HEK293 (cell line): Measurements from ENCODE around the gene MARCHF9.

ENCODE experiments used
- GFI1B ChIP-seq: fragments of 450-650 bp; formaldehyde crosslinking; IDR thresholded peaks from 2 replicates; pipeline ENCODE4 v1.5.1; 2016; ENCODE audit warnings: missing biosample characterization, missing genetic modification characterization
- GLI2 ChIP-seq: fragments of 450-650 bp; formaldehyde crosslinking; IDR thresholded peaks from 2 replicates; pipeline ENCODE4; 2017; ENCODE audit warnings: missing biosample characterization, missing genetic modification characterization, low read depth, borderline replicate concordance
- GLIS1 ChIP-seq: fragments of 450-650 bp; formaldehyde crosslinking; IDR thresholded peaks from 2 replicates; pipeline ENCODE4 v1.5.1; 2016; ENCODE audit warnings: missing biosample characterization, missing genetic modification characterization
- HOXA7 ChIP-seq: sonication (generic); formaldehyde crosslinking; IDR thresholded peaks from 2 replicates; pipeline ENCODE4 v1.8.1; 2022; ENCODE audit warnings: missing genetic modification reagents, borderline replicate concordance
- HOXD13 ChIP-seq: sonication (generic); formaldehyde crosslinking; IDR thresholded peaks from 2 replicates; pipeline ENCODE4 v1.8.0; 2022; ENCODE audit warnings: missing genetic modification reagents, borderline replicate concordance
- OVOL3 ChIP-seq: fragments of 450-650 bp; formaldehyde crosslinking; IDR thresholded peaks from 2 replicates; pipeline ENCODE4 v1.5.1; 2016; ENCODE audit warnings: missing biosample characterization, missing genetic modification characterization
- PRDM1 ChIP-seq: fragments of 450-650 bp; formaldehyde crosslinking; IDR thresholded peaks from 2 replicates; pipeline ENCODE4; 2016; ENCODE audit warnings: missing biosample characterization, missing genetic modification characterization
- SETDB1 ChIP-seq: IDR thresholded peaks from one replicate; pipeline ENCODE4 v1.6.1; 2017; ENCODE audit warnings: mild to moderate bottlenecking, low read length, moderate library complexity, mixed read lengths; ENCODE audit not compliant: insufficient read length
- SP7 ChIP-seq: fragments of 450-650 bp; formaldehyde crosslinking; IDR thresholded peaks from 2 replicates; pipeline ENCODE4 v1.5.1; 2016; ENCODE audit warnings: missing biosample characterization, missing genetic modification characterization
- WT1 ChIP-seq: fragments of 450-650 bp; formaldehyde crosslinking; IDR thresholded peaks from 2 replicates; pipeline ENCODE4 v1.5.1; 2016; ENCODE audit warnings: missing biosample characterization, missing genetic modification characterization
- ZBTB20 ChIP-seq: fragments of 450-650 bp; formaldehyde crosslinking; IDR thresholded peaks from 2 replicates; pipeline ENCODE4 v1.5.1; 2016; ENCODE audit warnings: missing biosample characterization, missing genetic modification characterization
- ZBTB7A ChIP-seq: fragments of 450-650 bp; formaldehyde crosslinking; IDR thresholded peaks from 2 replicates; pipeline ENCODE4 v1.5.1; 2016; ENCODE audit warnings: low read depth, missing biosample characterization, missing genetic modification characterization
- ZNF138 ChIP-seq: fragments of 450-650 bp; formaldehyde crosslinking; IDR thresholded peaks from 2 replicates; pipeline ENCODE4 v1.5.1; 2016; ENCODE audit warnings: missing biosample characterization, missing genetic modification characterization, borderline replicate concordance
- ZNF174 ChIP-seq: fragments of 450-650 bp; formaldehyde crosslinking; IDR thresholded peaks from 2 replicates; pipeline ENCODE4 v1.5.0; 2017; ENCODE audit warnings: missing biosample characterization, mild to moderate bottlenecking, missing genetic modification characterization
- ZNF175 ChIP-seq: fragments of 450-650 bp; formaldehyde crosslinking; IDR thresholded peaks from 2 replicates; pipeline ENCODE4 v1.5.1; 2016; ENCODE audit warnings: missing biosample characterization, missing genetic modification characterization
- ZNF23 ChIP-seq: fragments of 450-650 bp; formaldehyde crosslinking; IDR thresholded peaks from 2 replicates; pipeline ENCODE4 v1.5.1; 2016; ENCODE audit warnings: missing biosample characterization, missing genetic modification characterization, borderline replicate concordance
- ZNF292 ChIP-seq: fragments of 450-650 bp; formaldehyde crosslinking; IDR thresholded peaks from 2 replicates; pipeline ENCODE4 v1.5.1; 2016; ENCODE audit warnings: low read depth, missing biosample characterization, missing genetic modification characterization, borderline replicate concordance
- ZNF302 ChIP-seq: fragments of 450-650 bp; formaldehyde crosslinking; IDR thresholded peaks from 2 replicates; pipeline ENCODE4 v1.5.1; 2016; ENCODE audit warnings: missing biosample characterization, missing genetic modification characterization, low read depth
- ZNF324 ChIP-seq: fragments of 450-650 bp; formaldehyde crosslinking; IDR thresholded peaks from 2 replicates; pipeline ENCODE4 v1.5.1; 2016; ENCODE audit warnings: missing biosample characterization, missing genetic modification characterization
- ZNF350 ChIP-seq: fragments of 450-650 bp; formaldehyde crosslinking; IDR thresholded peaks from 2 replicates; pipeline ENCODE4 v1.5.0; 2017; ENCODE audit warnings: missing biosample characterization, mild to moderate bottlenecking, missing genetic modification characterization
- ZNF391 ChIP-seq: fragments of 450-650 bp; formaldehyde crosslinking; IDR thresholded peaks from 2 replicates; pipeline ENCODE4 v1.5.1; 2016; ENCODE audit warnings: low read depth, missing biosample characterization, missing genetic modification characterization, borderline replicate concordance
- ZNF48 ChIP-seq: fragments of 450-650 bp; formaldehyde crosslinking; IDR thresholded peaks from 2 replicates; pipeline ENCODE4 v1.5.1; 2016; ENCODE audit warnings: missing biosample characterization, missing genetic modification characterization
- ZNF626 ChIP-seq: fragments of 450-650 bp; sonication (Bioruptor Pico); formaldehyde crosslinking; IDR thresholded peaks from 2 replicates; pipeline ENCODE4 v1.5.1; 2018; ENCODE audit warnings: missing biosample characterization, missing genetic modification characterization, inconsistent platforms
- ZNF654 ChIP-seq: fragments of 450-650 bp; formaldehyde crosslinking; IDR thresholded peaks from 2 replicates; pipeline ENCODE4 v1.5.1; 2016; ENCODE audit warnings: low read depth, missing biosample characterization, missing genetic modification characterization
- ZNF670 ChIP-seq: fragments of 450-650 bp; formaldehyde crosslinking; IDR thresholded peaks from 2 replicates; pipeline ENCODE4 v1.5.1; 2016; ENCODE audit warnings: missing biosample characterization, missing genetic modification characterization, low read depth
- ZNF701 ChIP-seq: fragments of 450-650 bp; formaldehyde crosslinking; IDR thresholded peaks from 2 replicates; pipeline ENCODE4 v1.5.1; 2016; ENCODE audit warnings: missing biosample characterization, missing genetic modification characterization
- ZNF777 ChIP-seq: fragments of 450-650 bp; formaldehyde crosslinking; IDR thresholded peaks from 2 replicates; pipeline ENCODE4 v1.5.1; 2017; ENCODE audit warnings: missing biosample characterization, missing genetic modification characterization, borderline replicate concordance
- ZNF785 ChIP-seq: fragments of 450-650 bp; formaldehyde crosslinking; IDR thresholded peaks from 2 replicates; pipeline ENCODE4 v1.5.1; 2016; ENCODE audit warnings: missing biosample characterization, missing genetic modification characterization
- ZNF830 ChIP-seq: fragments of 450-650 bp; IDR thresholded peaks from 2 replicates; pipeline ENCODE4 v1.5.0; 2018; ENCODE audit warnings: missing biosample characterization, missing genetic modification characterization, low read depth, mild to moderate bottlenecking, moderate library complexity
- TF ChIP-seq, protein P1 (sequence below): fragments of 450-650 bp; formaldehyde crosslinking; IDR thresholded peaks from 2 replicates; pipeline ENCODE4 v1.5.1; 2016; ENCODE audit warnings: missing biosample characterization, missing genetic modification characterization, low read depth
- TF ChIP-seq, protein P2 (sequence below): fragments of 450-650 bp; formaldehyde crosslinking; IDR thresholded peaks from 2 replicates; pipeline ENCODE4 v1.5.0; 2017; ENCODE audit warnings: missing biosample characterization, missing genetic modification characterization, borderline replicate concordance
- TF ChIP-seq, protein P3 (sequence below): fragments of 450-650 bp; formaldehyde crosslinking; IDR thresholded peaks from 2 replicates; pipeline ENCODE4 v1.5.1; 2017; ENCODE audit warnings: missing biosample characterization, missing genetic modification characterization
- TF ChIP-seq, protein P4 (sequence below): fragments of 450-650 bp; formaldehyde crosslinking; IDR thresholded peaks from 2 replicates; pipeline ENCODE4 v1.5.1; 2016; ENCODE audit warnings: missing biosample characterization, missing genetic modification characterization, low read depth

Gene MARCHF9

DNA sequence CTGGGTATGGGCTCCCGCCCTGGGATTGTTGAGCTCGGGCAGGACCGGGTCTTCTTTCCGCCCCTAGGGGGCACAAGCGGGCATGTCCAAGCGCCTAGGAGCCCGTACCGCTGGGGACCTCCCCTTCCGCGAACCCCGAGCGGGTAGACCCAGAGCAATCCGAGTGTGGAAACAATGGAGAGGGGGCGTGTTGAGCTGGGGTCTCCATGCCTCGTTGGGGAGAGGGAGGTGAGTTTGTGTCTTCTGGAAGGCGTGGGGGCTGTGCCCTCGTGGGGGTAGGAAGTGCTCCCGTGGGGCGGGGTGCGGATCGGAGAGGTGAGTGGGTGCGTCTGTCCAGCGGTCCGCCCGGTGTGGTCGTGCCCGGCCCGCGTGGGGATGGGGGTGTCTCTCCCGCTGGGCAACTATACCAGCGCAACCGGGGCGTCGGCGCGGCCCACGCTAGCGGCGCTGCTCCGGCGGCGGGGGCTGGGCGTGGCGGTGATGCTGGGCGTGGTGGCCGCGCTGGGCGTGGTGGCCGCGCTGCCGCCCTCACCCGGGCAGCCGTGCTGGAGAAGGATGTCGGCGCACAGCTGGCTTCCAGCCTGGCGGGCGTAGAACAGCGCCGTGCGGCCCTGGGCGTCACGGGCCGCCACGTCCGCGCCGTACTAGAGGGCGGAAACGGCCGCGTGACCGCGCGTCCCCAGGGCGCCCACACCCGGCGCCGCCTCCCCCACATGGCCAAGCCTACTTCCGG is 28.6 kb upstream of the MARCHF9 start (continued):
- TF ChIP-seq ZNF785 (tag by site-specific recombination) (peak; percentile 84), ZNF302 (no peak), ZNF777 (peak; percentile 94), OVOL3 (tag by site-specific recombination) (no peak), ZNF23 (tag by site-specific recombination) (no peak), ZNF292 (tag by site-specific recombination) (no peak), GFI1B (tag by site-specific recombination) (no peak), ZNF350 (tag by site-specific recombination) (no peak), GLIS1 (tag by site-specific recombination) (peak; percentile 81), ZNF174 (no peak), ZNF654 (tag by site-specific recombination) (peak; percentile 38), HOXA7 (no peak), ZNF391 (tag by site-specific recombination) (peak; percentile 82; the same call in 1 of the 2 replicates), ZBTB7A (tag by site-specific recombination) (peak; percentile 97), ZNF830 (tag by site-specific recombination) (no peak), GLI2 (tag by site-specific recombination) (no peak), WT1 (tag by site-specific recombination) (peak; percentile 47; the same call in 1 of the 2 replicates), ZNF626 (tag by site-specific recombination) (no peak), ZBTB20 (tag by site-specific recombination) (peak; percentile 55; the same call in 1 of the 2 replicates), HOXD13 (CRISPR knock-in tag) (peak; percentile 26; the same call in 1 of the 2 replicates), ZNF324 (peak; percentile 82), SP7 (tag by site-specific recombination) (peak; percentile 88), ZNF701 (tag by site-specific recombination) (no peak), ZNF48 (tag by site-specific recombination) (no peak), SETDB1 (no peak), ZNF175 (tag by site-specific recombination) (no peak), ZNF138 (tag by site-specific recombination) (no peak), ZNF670 (tag by site-specific recombination) (no peak), PRDM1 (tag by site-specific recombination) (no peak)
- TF ChIP-seq, protein P1, sequence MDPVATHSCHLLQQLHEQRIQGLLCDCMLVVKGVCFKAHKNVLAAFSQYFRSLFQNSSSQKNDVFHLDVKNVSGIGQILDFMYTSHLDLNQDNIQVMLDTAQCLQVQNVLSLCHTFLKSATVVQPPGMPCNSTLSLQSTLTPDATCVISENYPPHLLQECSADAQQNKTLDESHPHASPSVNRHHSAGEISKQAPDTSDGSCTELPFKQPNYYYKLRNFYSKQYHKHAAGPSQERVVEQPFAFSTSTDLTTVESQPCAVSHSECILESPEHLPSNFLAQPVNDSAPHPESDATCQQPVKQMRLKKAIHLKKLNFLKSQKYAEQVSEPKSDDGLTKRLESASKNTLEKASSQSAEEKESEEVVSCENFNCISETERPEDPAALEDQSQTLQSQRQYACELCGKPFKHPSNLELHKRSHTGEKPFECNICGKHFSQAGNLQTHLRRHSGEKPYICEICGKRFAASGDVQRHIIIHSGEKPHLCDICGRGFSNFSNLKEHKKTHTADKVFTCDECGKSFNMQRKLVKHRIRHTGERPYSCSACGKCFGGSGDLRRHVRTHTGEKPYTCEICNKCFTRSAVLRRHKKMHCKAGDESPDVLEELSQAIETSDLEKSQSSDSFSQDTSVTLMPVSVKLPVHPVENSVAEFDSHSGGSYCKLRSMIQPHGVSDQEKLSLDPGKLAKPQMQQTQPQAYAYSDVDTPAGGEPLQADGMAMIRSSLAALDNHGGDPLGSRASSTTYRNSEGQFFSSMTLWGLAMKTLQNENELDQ (tag by site-specific recombination), result no peak
- TF ChIP-seq, protein P2, sequence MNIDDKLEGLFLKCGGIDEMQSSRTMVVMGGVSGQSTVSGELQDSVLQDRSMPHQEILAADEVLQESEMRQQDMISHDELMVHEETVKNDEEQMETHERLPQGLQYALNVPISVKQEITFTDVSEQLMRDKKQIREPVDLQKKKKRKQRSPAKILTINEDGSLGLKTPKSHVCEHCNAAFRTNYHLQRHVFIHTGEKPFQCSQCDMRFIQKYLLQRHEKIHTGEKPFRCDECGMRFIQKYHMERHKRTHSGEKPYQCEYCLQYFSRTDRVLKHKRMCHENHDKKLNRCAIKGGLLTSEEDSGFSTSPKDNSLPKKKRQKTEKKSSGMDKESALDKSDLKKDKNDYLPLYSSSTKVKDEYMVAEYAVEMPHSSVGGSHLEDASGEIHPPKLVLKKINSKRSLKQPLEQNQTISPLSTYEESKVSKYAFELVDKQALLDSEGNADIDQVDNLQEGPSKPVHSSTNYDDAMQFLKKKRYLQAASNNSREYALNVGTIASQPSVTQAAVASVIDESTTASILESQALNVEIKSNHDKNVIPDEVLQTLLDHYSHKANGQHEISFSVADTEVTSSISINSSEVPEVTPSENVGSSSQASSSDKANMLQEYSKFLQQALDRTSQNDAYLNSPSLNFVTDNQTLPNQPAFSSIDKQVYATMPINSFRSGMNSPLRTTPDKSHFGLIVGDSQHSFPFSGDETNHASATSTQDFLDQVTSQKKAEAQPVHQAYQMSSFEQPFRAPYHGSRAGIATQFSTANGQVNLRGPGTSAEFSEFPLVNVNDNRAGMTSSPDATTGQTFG (tag by site-specific recombination), result no peak
- TF ChIP-seq, protein P3, sequence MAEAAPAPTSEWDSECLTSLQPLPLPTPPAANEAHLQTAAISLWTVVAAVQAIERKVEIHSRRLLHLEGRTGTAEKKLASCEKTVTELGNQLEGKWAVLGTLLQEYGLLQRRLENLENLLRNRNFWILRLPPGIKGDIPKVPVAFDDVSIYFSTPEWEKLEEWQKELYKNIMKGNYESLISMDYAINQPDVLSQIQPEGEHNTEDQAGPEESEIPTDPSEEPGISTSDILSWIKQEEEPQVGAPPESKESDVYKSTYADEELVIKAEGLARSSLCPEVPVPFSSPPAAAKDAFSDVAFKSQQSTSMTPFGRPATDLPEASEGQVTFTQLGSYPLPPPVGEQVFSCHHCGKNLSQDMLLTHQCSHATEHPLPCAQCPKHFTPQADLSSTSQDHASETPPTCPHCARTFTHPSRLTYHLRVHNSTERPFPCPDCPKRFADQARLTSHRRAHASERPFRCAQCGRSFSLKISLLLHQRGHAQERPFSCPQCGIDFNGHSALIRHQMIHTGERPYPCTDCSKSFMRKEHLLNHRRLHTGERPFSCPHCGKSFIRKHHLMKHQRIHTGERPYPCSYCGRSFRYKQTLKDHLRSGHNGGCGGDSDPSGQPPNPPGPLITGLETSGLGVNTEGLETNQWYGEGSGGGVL (tag by site-specific recombination), result peak; percentile 68
- TF ChIP-seq, protein P4, sequence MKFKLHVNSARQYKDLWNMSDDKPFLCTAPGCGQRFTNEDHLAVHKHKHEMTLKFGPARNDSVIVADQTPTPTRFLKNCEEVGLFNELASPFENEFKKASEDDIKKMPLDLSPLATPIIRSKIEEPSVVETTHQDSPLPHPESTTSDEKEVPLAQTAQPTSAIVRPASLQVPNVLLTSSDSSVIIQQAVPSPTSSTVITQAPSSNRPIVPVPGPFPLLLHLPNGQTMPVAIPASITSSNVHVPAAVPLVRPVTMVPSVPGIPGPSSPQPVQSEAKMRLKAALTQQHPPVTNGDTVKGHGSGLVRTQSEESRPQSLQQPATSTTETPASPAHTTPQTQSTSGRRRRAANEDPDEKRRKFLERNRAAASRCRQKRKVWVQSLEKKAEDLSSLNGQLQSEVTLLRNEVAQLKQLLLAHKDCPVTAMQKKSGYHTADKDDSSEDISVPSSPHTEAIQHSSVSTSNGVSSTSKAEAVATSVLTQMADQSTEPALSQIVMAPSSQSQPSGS (tag by site-specific recombination), result no peak
